GM10248 (cell line): ENCODE results near the gene SPG11.
A peak's percentile ranks its signal among the peaks of the same experiment; 100 is the strongest.

Source experiments
- CTCF ChIA-PET: fragments of 300-600 bp; sonication (Branson Sonifier 250); formaldehyde crosslinking; extraction: SDS; loops from one replicate; lab custom pipeline; 2021; ENCODE audit warnings: antibody characterized with exemption; lab: Yijun Ruan, JAX
- POLR2A ChIA-PET: fragments of 350-650 bp; sonication (Branson Sonifier 250); formaldehyde crosslinking; extraction: SDS; loops from one replicate; lab custom pipeline; 2020; ENCODE audit warnings: antibody characterized with exemption; lab: Yijun Ruan, JAX
- DNase-seq: peaks from one replicate; pipeline ENCODE4 v3.0.0; 2012; ENCODE audit errors: extremely low spot score
- CTCF ChIP-seq: IDR thresholded peaks from 2 replicates; pipeline ENCODE4 v1.5.1; 2012; ENCODE audit warnings: mild to moderate bottlenecking, low read depth; ENCODE audit errors: extremely low read depth, missing control alignments, control extremely low read depth

SPG11 gene

GRCh38 chr15:44663410-44664308, at the start of gene SPG11:
SPG11 (minus strand) TSS chr15:44663662; CDS start chr15:44663647, 15 bp downstream.
- POLR2A ChIA-PET = interaction anchor here (0.9 to 5.7 kb wide), 6 partner anchors 19 to 72 kb away, joined by 3 to 69 read pairs (median 8); partner anchors contain the start of genes B2M, PATL2 and TRIM69
- peak; percentile 88 for TF ChIP-seq CTCF
- DNase-seq = peak; percentile 92
- CTCF ChIA-PET = interaction anchor here (0.6 to 6.5 kb wide), 42 partner anchors 9 to 221 kb away, joined by 3 to 120 read pairs (median 5); partner anchors contain the start of genes B2M, PATL2 and TRIM69

GRCh38 chr15:44712346-44713005, 49.0 kb upstream of the SPG11 start:
- peak; percentile 31 for DNase-seq
- no peak for TF ChIP-seq CTCF
- POLR2A ChIA-PET = interaction anchor here (0.6 to 6.9 kb wide), 10 partner anchors 9 to 936 kb away, joined by 4 to 112 read pairs (median 10); partner anchors contain the start of genes SPG11 and TRIM69
- CTCF ChIA-PET = interaction anchor here (1.5 to 13.9 kb wide), 5 partner anchors 9 to 63 kb away, joined by 3 to 120 read pairs (median 23); partner anchors contain the start of genes SPG11 and TRIM69

GRCh38 chr15:44711743-44712345, 48.4 kb upstream of the SPG11 start:
- CTCF ChIA-PET = interaction anchor here (0.9 to 13.9 kb wide), 11 partner anchors 10 to 133 kb away, joined by 3 to 120 read pairs (median 7); partner anchors contain the start of genes SPG11 and TRIM69
- POLR2A ChIA-PET = interaction anchor here (0.7 to 6.9 kb wide), 10 partner anchors 9 to 47 kb away, joined by 3 to 112 read pairs (median 10); partner anchors contain the start of genes SPG11 and TRIM69
- no peak for TF ChIP-seq CTCF
- peak; percentile 46 for DNase-seq

GRCh38 chr15:44711096-44711742, 47.8 kb upstream of the SPG11 start, which contains the start of the genes B2M and PATL2:
B2M (plus strand) TSS chr15:44711517; CDS start chr15:44711547, 30 bp downstream.
PATL2 (minus strand) TSS chr15:44711323; CDS start chr15:44676490, 34,833 bp downstream.
- CTCF ChIA-PET = interaction anchor here (0.9 to 13.9 kb wide), 16 partner anchors 11 to 132 kb away, joined by 3 to 120 read pairs (median 6); partner anchors contain the start of genes SPG11 and TRIM69
- POLR2A ChIA-PET = interaction anchor here (0.6 to 6.9 kb wide), 12 partner anchors 10 to 47 kb away, joined by 3 to 112 read pairs (median 3); partner anchors contain the start of genes SPG11 and TRIM69
- no peak for TF ChIP-seq CTCF
- DNase-seq = peak; percentile 94

- peak; percentile 43 for TF ChIP-seq CTCF
Measured at GRCh38 chr15:44710236-44711095, 47.0 kb upstream of the SPG11 start.

More at GRCh38 chr15:44710236-44711095, 47.0 kb upstream of the SPG11 start:
- peak; percentile 56 for DNase-seq
- CTCF ChIA-PET = interaction anchor here (0.9 to 13.9 kb wide), 17 partner anchors 11 to 131 kb away, joined by 3 to 120 read pairs (median 6); partner anchors contain the start of genes SPG11 and TRIM69
- POLR2A ChIA-PET = interaction anchor here (0.6 to 6.9 kb wide), 12 partner anchors 11 to 47 kb away, joined by 3 to 112 read pairs (median 3); partner anchors contain the start of genes SPG11 and TRIM69
